Measurements from ENCODE around the gene ZNF816.

DNA sequence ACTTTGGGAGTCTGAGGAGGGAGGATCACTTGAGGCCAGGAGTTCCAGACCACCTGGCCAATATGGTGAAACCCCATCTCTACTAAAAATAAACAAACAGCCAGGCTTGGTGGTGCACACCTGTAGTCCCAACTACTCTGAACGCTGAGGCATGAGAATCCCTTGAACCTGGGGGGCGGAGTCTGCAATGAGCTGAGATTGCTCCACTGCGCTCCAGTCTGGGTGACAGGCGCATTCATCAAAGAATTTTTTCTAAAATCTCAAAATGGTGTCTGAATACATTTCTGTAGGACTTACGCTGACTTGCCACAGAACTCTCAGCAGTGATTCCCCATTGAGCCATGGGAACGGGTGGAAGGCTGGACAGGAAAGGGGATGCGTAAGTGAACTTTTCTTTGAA, 33.0 kb upstream of the ZNF816 start:
- no peak for TF ChIP-seq POLR2A (IDR thresholded peaks at IDR 0.05)
- TF ChIP-seq, protein P1, sequence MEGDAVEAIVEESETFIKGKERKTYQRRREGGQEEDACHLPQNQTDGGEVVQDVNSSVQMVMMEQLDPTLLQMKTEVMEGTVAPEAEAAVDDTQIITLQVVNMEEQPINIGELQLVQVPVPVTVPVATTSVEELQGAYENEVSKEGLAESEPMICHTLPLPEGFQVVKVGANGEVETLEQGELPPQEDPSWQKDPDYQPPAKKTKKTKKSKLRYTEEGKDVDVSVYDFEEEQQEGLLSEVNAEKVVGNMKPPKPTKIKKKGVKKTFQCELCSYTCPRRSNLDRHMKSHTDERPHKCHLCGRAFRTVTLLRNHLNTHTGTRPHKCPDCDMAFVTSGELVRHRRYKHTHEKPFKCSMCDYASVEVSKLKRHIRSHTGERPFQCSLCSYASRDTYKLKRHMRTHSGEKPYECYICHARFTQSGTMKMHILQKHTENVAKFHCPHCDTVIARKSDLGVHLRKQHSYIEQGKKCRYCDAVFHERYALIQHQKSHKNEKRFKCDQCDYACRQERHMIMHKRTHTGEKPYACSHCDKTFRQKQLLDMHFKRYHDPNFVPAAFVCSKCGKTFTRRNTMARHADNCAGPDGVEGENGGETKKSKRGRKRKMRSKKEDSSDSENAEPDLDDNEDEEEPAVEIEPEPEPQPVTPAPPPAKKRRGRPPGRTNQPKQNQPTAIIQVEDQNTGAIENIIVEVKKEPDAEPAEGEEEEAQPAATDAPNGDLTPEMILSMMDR (IDR thresholded peaks at IDR 0.05), result no peak
